HEK293 (cell line): Measurements from ENCODE around the gene NFE2L3.

ENCODE experiments used
- CTCF ChIP-seq: fragments of 450-650 bp; formaldehyde crosslinking; IDR thresholded peaks from 2 replicates; pipeline ENCODE4 v1.5.1; 2016; ENCODE audit warnings: missing biosample characterization, missing genetic modification characterization
- KLF16 ChIP-seq: fragments of 450-650 bp; formaldehyde crosslinking; IDR thresholded peaks from 2 replicates; pipeline ENCODE4 v1.5.1; 2017; ENCODE audit warnings: missing biosample characterization, missing genetic modification characterization
- ZNF112 ChIP-seq: fragments of 450-650 bp; formaldehyde crosslinking; IDR thresholded peaks from 2 replicates; pipeline ENCODE4 v1.5.0; 2017; ENCODE audit warnings: missing biosample characterization, missing genetic modification characterization
- ZNF138 ChIP-seq: fragments of 450-650 bp; formaldehyde crosslinking; IDR thresholded peaks from 2 replicates; pipeline ENCODE4 v1.5.1; 2016; ENCODE audit warnings: missing biosample characterization, missing genetic modification characterization, borderline replicate concordance
- ZNF398 ChIP-seq: fragments of 450-650 bp; formaldehyde crosslinking; IDR thresholded peaks from 2 replicates; pipeline ENCODE4 v1.5.1; 2017; ENCODE audit warnings: missing biosample characterization, missing genetic modification characterization
- ZNF416 ChIP-seq: fragments of 450-650 bp; formaldehyde crosslinking; IDR thresholded peaks from 2 replicates; pipeline ENCODE4 v1.5.1; 2016; ENCODE audit warnings: missing biosample characterization, missing genetic modification characterization
- ZNF558 ChIP-seq: fragments of 450-650 bp; formaldehyde crosslinking; IDR thresholded peaks from 2 replicates; pipeline ENCODE4 v1.5.1; 2016; ENCODE audit warnings: missing biosample characterization, missing genetic modification characterization
- ZNF785 ChIP-seq: fragments of 450-650 bp; formaldehyde crosslinking; IDR thresholded peaks from 2 replicates; pipeline ENCODE4 v1.5.1; 2016; ENCODE audit warnings: missing biosample characterization, missing genetic modification characterization
- TF ChIP-seq, protein P1 (sequence below): fragments of 450-650 bp; formaldehyde crosslinking; IDR thresholded peaks from 2 replicates; pipeline ENCODE4 v1.5.1; 2016; ENCODE audit warnings: missing biosample characterization, missing genetic modification characterization

DNA sequence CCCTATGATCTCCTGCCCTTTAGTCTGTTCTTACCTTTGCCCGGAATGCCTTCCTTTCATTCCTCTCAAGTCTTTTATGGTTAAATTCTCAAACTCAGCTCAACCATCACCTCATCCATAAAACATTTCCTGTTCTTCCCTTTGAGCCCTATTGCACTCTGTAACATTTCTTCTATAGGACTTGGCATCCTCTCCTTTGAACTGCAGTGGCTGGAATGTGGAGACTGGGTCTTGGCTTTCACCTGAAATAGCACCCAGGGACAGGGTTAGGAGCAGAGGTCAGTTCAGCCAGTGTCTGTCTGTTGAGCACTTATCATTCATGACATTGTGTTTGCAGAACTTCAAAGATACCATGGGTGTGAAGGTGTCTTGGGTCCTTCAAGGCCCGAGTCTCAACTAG lies 7.2 kb downstream of the NFE2L3 start:
- TF ChIP-seq KLF16 (no peak), ZNF112 (tag by site-specific recombination) (no peak), ZNF785 (tag by site-specific recombination) (no peak), ZNF416 (no peak), ZNF398 (no peak), ZNF558 (no peak), CTCF (no peak), ZNF138 (tag by site-specific recombination) (no peak)
- TF ChIP-seq, protein P1, sequence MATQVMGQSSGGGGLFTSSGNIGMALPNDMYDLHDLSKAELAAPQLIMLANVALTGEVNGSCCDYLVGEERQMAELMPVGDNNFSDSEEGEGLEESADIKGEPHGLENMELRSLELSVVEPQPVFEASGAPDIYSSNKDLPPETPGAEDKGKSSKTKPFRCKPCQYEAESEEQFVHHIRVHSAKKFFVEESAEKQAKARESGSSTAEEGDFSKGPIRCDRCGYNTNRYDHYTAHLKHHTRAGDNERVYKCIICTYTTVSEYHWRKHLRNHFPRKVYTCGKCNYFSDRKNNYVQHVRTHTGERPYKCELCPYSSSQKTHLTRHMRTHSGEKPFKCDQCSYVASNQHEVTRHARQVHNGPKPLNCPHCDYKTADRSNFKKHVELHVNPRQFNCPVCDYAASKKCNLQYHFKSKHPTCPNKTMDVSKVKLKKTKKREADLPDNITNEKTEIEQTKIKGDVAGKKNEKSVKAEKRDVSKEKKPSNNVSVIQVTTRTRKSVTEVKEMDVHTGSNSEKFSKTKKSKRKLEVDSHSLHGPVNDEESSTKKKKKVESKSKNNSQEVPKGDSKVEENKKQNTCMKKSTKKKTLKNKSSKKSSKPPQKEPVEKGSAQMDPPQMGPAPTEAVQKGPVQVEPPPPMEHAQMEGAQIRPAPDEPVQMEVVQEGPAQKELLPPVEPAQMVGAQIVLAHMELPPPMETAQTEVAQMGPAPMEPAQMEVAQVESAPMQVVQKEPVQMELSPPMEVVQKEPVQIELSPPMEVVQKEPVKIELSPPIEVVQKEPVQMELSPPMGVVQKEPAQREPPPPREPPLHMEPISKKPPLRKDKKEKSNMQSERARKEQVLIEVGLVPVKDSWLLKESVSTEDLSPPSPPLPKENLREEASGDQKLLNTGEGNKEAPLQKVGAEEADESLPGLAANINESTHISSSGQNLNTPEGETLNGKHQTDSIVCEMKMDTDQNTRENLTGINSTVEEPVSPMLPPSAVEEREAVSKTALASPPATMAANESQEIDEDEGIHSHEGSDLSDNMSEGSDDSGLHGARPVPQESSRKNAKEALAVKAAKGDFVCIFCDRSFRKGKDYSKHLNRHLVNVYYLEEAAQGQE (tag by site-specific recombination) = no peak
